DMS 273 (cell line): Measurements from ENCODE around the gene GJB3.
"Not testable (repeated sequence)": the region's sequence is repeated elsewhere in the genome, so short reads cannot be mapped to it uniquely, and the experiment has no call there.

ENCODE experiments used
- DNase-seq: peaks from one replicate; lab custom pipeline; 2025; ENCODE audit not compliant: unreplicated experiment; lab: John Stamatoyannopoulos, UW

Gene GJB3

GRCh38 chr1:34781071-34781843, at the start of gene GJB3:
Gene GJB3 (plus strand): TSS chr1:34781214. CDS start chr1:34784763, 3,549 bp downstream.
- DNase-seq: peak; percentile 49

DNA sequence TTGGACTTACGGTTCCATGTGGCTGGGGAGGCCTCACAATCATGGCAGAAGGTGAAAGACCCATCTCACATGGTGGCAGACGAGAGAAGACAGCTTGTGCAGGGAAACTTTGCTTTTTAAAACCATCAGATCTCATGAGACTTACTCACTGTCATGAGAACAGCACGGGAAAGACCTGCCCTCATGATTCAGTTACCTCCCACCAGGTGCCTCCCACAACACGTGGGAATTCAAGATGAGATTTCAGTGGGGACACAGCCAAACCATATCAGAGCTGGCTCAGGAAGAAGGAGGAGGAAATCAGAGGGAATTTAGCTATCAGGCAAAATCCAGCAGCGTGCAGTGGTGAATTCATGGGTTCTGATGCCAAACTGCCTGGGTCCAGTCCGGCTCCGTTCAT, 48.2 kb upstream of the GJB3 start:
- DNase-seq: not testable (repeated sequence)

- DNase-seq: no peak
Measured at GRCh38 chr1:34736692-34737091, 44.3 kb upstream of the GJB3 start.

- DNase-seq: not testable (repeated sequence)
Measured at GRCh38 chr1:34737236-34737635, 43.8 kb upstream of the GJB3 start.

- no peak for DNase-seq
Measured at GRCh38 chr1:34739613-34740012, 41.4 kb upstream of the GJB3 start.

- DNase-seq: peak; percentile 33
Measured at GRCh38 chr1:34740161-34740868, 40.7 kb upstream of the GJB3 start.

DNA sequence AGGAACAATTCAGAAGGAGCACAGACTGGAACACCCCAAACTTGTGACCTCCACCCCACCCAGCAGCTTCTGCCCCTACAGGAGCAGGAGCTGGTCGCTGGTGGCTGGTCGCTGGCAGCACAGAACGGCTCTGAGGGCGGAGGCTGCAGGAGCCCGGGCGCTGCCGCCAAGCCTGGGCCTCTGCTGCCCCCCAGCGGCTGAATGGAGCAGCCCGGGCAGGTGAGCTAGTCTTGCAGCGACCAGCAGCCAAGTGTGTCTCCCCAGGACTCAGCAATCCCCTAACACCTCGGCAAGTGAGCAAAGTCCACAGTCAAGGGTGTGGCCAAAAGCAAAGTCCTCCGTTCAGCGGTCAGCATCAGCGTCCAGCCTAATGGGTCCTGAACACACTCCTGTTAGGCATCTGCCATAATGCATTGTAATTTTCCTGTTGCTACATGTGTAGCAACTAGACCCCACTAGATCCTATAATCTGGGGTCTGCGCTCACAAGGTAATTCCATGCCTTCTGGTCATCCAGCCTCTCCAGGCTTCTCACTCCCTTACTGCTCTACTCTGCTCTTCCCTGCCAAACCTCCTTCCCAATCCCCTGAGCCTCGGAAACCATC, 38.2 kb upstream of the GJB3 start:
- peak; percentile 85 for DNase-seq

GRCh38 chr1:34743775-34744174, 37.2 kb upstream of the GJB3 start:
- DNase-seq: no peak

DNA sequence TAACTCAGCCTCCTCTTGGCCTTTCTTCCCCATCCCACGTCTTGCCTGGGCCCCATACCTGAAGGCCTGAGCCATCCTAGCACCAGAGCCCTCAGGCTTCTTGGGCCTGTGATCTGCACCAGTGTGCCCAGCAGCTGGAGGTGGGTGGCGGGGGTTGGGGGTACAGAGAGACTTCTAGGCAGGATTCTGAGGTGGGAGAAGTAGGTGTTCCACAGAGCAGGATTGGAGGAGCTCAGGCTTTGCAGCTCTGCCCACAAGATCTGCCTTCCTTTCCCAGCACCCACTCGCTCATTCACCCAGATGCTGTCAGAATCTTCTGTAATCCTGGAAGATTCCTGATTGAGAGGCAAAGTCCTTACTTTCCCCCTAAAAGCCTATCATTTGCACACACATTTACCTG, 36.2 kb upstream of the GJB3 start:
- DNase-seq: no peak

DNA sequence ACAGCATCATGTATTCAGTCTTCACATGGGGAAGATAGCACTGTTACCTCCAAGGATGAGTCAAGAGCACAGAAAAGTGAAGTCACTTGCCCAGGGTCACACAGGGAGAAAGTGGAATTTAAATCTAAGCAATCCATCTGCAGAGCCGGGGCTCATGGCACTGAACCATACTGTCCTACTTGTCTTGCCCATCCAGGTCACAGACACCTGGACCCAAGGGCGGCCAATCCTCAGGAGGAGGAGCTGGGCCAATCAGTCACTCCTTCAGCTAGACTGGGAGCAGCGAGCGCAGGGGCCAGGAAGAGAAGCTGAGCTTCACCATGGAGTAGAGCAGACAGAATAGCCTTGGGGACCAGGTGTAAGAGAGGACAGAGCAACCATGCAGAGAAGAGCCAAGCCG, 35.3 kb upstream of the GJB3 start:
- DNase-seq: no peak

- DNase-seq: no peak
Measured at GRCh38 chr1:34746101-34746500, 34.9 kb upstream of the GJB3 start.

DNA sequence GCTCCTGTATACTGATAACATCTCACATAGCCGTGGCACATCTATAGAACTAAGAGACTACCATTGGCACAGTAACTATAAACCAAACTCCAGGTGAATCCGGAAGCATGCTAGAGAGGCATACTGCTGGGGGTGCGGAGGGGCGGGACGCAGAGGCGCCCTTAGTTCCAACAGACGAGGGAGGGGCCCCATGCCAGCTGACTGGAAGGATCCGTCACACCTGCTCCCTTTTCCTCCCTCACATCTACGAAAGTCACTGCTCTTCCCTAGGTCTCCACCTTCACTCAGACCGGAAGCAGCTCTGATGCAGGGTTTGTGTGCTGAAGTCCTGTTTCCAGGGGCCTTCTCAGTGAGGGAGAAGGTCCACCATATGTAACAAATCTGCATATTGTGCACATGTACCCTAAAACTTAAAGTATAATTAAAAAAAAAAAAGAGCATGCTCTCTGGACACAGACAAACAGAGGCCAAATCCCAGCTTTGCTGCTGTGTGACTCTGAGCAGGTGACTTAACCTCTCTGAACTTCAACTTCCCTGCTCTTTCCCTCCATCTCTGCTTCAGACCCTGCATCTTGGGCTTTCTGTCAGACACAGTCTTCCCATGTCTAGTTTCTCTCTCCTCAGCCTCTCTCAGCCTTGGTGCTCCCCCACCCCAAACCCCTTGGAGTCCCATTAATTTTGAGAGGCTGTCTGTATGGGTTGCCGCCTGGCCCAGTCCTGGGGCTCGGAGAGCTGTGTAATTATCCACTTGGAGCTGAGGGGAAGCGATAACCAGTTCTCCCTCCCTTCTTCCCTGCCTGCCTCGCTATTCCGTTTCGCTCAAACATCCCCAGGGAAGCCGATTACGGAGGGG, 34.0 kb upstream of the GJB3 start:
- DNase-seq: no peak

- no peak for DNase-seq
Measured at GRCh38 chr1:34747638-34747941, 33.4 kb upstream of the GJB3 start.

GRCh38 chr1:34749992-34750391, 31.0 kb upstream of the GJB3 start:
- DNase-seq: no peak

DNA sequence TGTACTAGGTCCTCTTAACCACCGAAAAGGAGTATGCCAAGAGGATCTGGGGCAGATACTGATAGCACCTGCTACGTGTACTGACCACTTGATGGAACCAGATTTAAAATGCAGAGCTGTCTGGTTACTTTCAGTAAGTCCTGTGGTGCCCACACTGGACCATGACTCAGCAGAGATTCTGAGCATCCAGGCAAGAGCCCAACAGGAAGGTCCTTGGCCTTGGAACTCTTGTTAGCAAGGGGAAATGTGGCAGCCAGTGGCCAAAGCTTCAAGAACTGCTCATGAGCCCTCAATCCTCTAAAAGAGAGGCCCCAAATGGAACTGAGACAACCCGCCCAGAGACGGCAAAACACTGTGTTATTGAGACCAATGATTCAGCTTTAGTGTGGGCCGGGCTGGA, 30.4 kb upstream of the GJB3 start:
- no peak for DNase-seq

GRCh38 chr1:34753163-34753562, 27.9 kb upstream of the GJB3 start:
- DNase-seq: no peak

- DNase-seq: no peak
Measured at GRCh38 chr1:34754964-34755637, 25.9 kb upstream of the GJB3 start, which contains the start of gene GJB5. Gene GJB5 (plus strand): TSS chr1:34755047. CDS start chr1:34757331, 2,284 bp downstream.

DNA sequence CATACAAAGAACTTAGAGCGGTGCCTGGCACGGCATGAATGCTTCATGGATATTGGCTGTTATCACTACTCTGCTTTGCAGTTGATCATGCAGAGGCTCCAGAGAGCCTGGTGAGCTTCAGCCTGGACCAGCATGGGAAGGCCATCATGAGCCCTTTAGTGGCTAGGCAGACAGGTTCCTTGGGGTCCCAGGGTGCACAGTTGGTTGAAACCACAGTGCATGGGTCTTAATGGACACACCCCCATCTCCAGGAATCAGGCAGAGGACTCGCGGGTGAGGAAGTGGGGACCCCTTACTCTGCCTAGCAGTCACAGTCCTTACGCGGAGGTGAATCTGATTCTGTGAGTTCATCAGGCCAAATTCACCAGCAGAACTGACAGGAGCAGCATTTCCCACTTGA, 25.1 kb upstream of the GJB3 start:
- DNase-seq: no peak

DNA sequence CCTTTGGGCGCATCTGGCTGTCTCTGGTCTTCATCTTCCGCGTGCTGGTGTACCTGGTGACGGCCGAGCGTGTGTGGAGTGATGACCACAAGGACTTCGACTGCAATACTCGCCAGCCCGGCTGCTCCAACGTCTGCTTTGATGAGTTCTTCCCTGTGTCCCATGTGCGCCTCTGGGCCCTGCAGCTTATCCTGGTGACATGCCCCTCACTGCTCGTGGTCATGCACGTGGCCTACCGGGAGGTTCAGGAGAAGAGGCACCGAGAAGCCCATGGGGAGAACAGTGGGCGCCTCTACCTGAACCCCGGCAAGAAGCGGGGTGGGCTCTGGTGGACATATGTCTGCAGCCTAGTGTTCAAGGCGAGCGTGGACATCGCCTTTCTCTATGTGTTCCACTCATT, 23.6 kb upstream of the GJB3 start:
- DNase-seq: no peak

DNA sequence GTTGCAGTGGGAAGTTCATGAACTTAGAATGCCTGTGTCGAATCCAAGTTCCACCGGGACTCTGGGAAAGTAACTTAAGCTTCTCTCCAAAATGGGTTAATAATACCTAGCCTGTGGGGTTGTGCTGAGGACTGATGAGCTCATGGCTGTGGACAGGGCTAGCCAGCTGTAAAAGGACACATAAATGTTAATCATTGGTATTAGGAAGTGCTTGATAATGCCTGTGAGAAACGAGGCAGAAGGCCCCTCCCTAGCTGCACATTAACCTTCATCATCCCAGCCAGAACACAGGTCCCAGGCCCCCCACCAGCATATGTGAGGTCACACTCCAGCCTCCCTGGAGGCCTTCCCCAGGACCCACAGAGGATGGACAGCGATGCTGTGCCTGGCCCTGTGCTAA, 22.3 kb upstream of the GJB3 start:
- no peak for DNase-seq
